Subcutaneous abdominal adipose tissue (tissue), 5 donors: Measurements from ENCODE around the gene ZER1.
A peak's percentile ranks its signal among the peaks of the same experiment; 100 is the strongest.
"Not testable (repeated sequence)": the region's sequence is repeated elsewhere in the genome, so short reads cannot be mapped to it uniquely, and the experiment has no call there.

Source experiments
- H3K27ac ChIP-seq: one replicate; pipeline ENCODE4 v1.7.0; 2013; ENCODE audit warnings: low read depth, mild to moderate bottlenecking, inconsistent platforms, low read length, moderate library complexity
- H3K27me3 ChIP-seq, 5 donors: one replicate each; pipeline ENCODE4 v1.7.0; 2013; ENCODE audit warnings: low read length in 5 of 5, inconsistent platforms in 1 of 5; ENCODE audit not compliant: control insufficient read depth in 5 of 5, insufficient read depth in 4 of 5
- H3K36me3 ChIP-seq, 5 donors: one replicate each; pipeline ENCODE4 v1.7.0; 2013; ENCODE audit warnings: low read length in 5 of 5; ENCODE audit not compliant: control insufficient read depth in 5 of 5, insufficient read depth in 5 of 5
- H3K4me1 ChIP-seq, 5 donors: one replicate each; pipeline ENCODE4 v1.7.0; 2013; ENCODE audit warnings: low read length in 5 of 5, mild to moderate bottlenecking in 3 of 5, moderate library complexity in 1 of 5; ENCODE audit not compliant: control insufficient read depth in 5 of 5, insufficient read depth in 5 of 5
- H3K4me3 ChIP-seq, 5 donors: one replicate each; pipeline ENCODE4 v1.7.0; 2013; ENCODE audit warnings: low read length in 5 of 5, low read depth in 1 of 5
- H3K9ac ChIP-seq, 5 donors: one replicate each; pipeline ENCODE4 v1.7.0; 2013; ENCODE audit warnings: low read length in 5 of 5, mild to moderate bottlenecking in 4 of 5, moderate library complexity in 3 of 5
- H3K9me3 ChIP-seq, 5 donors: one replicate each; pipeline ENCODE4 v1.7.0; 2013; ENCODE audit warnings: low read length in 5 of 5; ENCODE audit not compliant: control insufficient read depth in 5 of 5
- donor health status: healthy.
- donor health status: healthy.
- donor health status: healthy.
- donor health status: healthy.
- donor health status: healthy.

The ZER1 gene

DNA sequence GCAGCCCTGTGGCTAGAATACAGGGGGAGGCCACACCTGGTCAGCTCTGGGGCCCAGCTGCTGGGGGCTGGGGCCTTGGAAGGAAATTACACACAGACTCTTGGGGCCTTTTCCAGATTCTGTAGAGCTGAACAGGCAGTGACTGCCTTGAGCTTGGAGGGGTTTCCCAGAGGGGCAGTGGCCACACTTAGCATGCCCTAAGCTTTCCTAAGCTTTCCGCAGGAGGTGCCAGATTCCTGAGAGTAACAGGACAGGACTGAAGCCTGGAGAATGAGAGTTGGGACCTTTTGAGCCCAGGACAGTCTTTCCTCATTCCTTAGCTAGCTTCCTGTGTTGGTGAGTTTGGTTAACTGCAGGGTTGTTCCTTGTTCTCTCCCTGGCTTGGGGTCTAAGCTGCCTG lies 16.7 kb upstream of the ZER1 start:
- H3K4me1 ChIP-seq = peaks cover 5 to 19% (median 17%) of the 10 kb centered on the region in 5 donors
- no peaks in the 10 kb centered on the region for H3K9me3 ChIP-seq
- H3K9ac ChIP-seq = peak overlapping the region in 3 of 5 donors; percentile 79 to 94 (median 94)
- peak overlapping the region in 4 of 5 donors; percentile 92 to 100 (median 98) for H3K4me3 ChIP-seq
- H3K27ac ChIP-seq = peak overlapping the region; percentile 84
- peaks cover 3 to 37% (median 32%) of the 10 kb centered on the region in 5 donors for H3K36me3 ChIP-seq
- H3K27me3 ChIP-seq = no peaks in the 10 kb centered on the region

GRCh38 chr9:128787659-128788058 lies 15.9 kb upstream of the ZER1 start:
- Histone ChIP-seq H3K36me3 (peaks cover 3 to 29% (median 25%) of the 10 kb centered on the region in 5 donors), H3K27me3 (no peaks in the 10 kb centered on the region), H3K9ac (peak overlapping the region; percentile 35 to 94 (median 79)), H3K4me3 (peak overlapping the region; percentile 82 to 100 (median 98)), H3K27ac (peak overlapping the region; percentile 84), H3K9me3 (no peaks in the 10 kb centered on the region), H3K4me1 (peaks cover 5 to 19% (median 17%) of the 10 kb centered on the region in 5 donors)

GRCh38 chr9:128786681-128787601 lies 15.2 kb upstream of the ZER1 start, which contains the start of gene TBC1D13:
Gene TBC1D13, plus strand, starts transcription at chr9:128787253. Its CDS starts 101 bp downstream, at chr9:128787354.
- Histone ChIP-seq H3K4me1 (peaks cover 5 to 19% (median 17%) of the 10 kb centered on the region in 5 donors), H3K27ac (peak within 1 kb of the TSS; percentile 84), H3K9me3 (peaks cover 0 to under 1% (median 0%) of the 10 kb centered on the region in 5 donors), H3K9ac (peak within 1 kb of the TSS; percentile 59 to 94 (median 83)), H3K4me3 (peak within 1 kb of the TSS; percentile 88 to 100 (median 98)), H3K27me3 (no peaks in the 10 kb centered on the region), H3K36me3 (peaks cover 3 to 22% (median 17%) of the 10 kb centered on the region in 5 donors)

DNA sequence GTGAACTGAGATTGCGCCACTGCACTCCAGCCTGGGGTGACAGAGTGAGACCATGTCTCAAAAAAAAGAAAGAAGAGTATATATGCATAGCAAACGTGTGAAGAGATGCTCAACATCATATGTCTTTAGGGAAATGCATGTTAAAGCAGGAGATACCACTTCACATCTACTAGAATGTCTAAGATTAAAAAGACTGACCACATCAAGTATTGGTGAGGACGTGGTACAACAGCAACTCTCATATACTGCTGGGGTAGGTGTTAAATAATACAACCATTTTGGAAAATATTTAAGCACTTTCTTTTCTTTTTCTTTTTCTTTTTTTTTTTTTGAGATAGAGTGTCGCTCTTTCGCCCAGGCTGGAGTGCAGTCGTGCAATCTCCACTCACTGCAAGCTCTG lies 13.7 kb upstream of the ZER1 start:
- no peak overlapping the region for H3K27ac ChIP-seq
- peaks cover 1 to 6% (median 3%) of the 10 kb centered on the region in 5 donors for H3K36me3 ChIP-seq
- H3K9ac ChIP-seq = no peak overlapping the region
- H3K4me3 ChIP-seq = no peak overlapping the region
- H3K27me3 ChIP-seq = no peaks in the 10 kb centered on the region
- peaks cover 5 to 19% (median 17%) of the 10 kb centered on the region in 5 donors for H3K4me1 ChIP-seq
- H3K9me3 ChIP-seq = peaks cover 0 to 6% (median 0%) of the 10 kb centered on the region in 5 donors

- Histone ChIP-seq H3K4me1 (peaks cover 0 to 8% (median 7%) of the 10 kb centered on the region in 5 donors), H3K27me3 (no peaks in the 10 kb centered on the region), H3K27ac (no peak overlapping the region), H3K9ac (no peak overlapping the region), H3K36me3 (no peaks in the 10 kb centered on the region), H3K4me3 (no peak overlapping the region), H3K9me3 (peaks cover 0 to 6% (median 0%) of the 10 kb centered on the region in 5 donors)
Observed at GRCh38 chr9:128782669-128783068, 10.9 kb upstream of the ZER1 start.

- Histone ChIP-seq H3K4me1 (peaks cover 0 to 3% (median under 1%) of the 10 kb centered on the region in 5 donors), H3K36me3 (no peaks in the 10 kb centered on the region), H3K27me3 (no peaks in the 10 kb centered on the region), H3K9me3 (peaks cover 0 to 6% (median 0%) of the 10 kb centered on the region in 5 donors), H3K27ac (no peak overlapping the region), H3K4me3 (no peak overlapping the region), H3K9ac (no peak overlapping the region)
Observed at GRCh38 chr9:128781187-128782070, 9.7 kb upstream of the ZER1 start.

GRCh38 chr9:128780093-128780492 lies 8.4 kb upstream of the ZER1 start:
- not testable (repeated sequence) for H3K4me3 ChIP-seq, H3K36me3 ChIP-seq, H3K4me1 ChIP-seq, H3K9ac ChIP-seq, H3K9me3 ChIP-seq, H3K27me3 ChIP-seq, H3K27ac ChIP-seq

- no peaks in the 10 kb centered on the region for H3K27me3 ChIP-seq
- H3K4me1 ChIP-seq = peaks cover 4 to 24% (median 22%) of the 10 kb centered on the region in 5 donors
- H3K4me3 ChIP-seq = no peak overlapping the region
- no peak overlapping the region for H3K27ac ChIP-seq
- no peak overlapping the region for H3K9ac ChIP-seq
- peaks cover 0 to 4% (median 0%) of the 10 kb centered on the region in 5 donors for H3K9me3 ChIP-seq
- H3K36me3 ChIP-seq = no peaks in the 10 kb centered on the region
Observed at GRCh38 chr9:128774804-128775203, 3.1 kb upstream of the ZER1 start.

- H3K9me3 ChIP-seq = peaks cover 0 to 4% (median 0%) of the 10 kb centered on the region in 5 donors
Observed at GRCh38 chr9:128773049-128773448, 1.3 kb upstream of the ZER1 start.

More at GRCh38 chr9:128773049-128773448, 1.3 kb upstream of the ZER1 start:
- no peaks in the 10 kb centered on the region for H3K27me3 ChIP-seq
- H3K27ac ChIP-seq = no peak overlapping the region
- peaks cover 4 to 26% (median 23%) of the 10 kb centered on the region in 5 donors for H3K4me1 ChIP-seq
- peaks cover 0 to 3% (median 0%) of the 10 kb centered on the region in 5 donors for H3K36me3 ChIP-seq
- no peak overlapping the region for H3K4me3 ChIP-seq
- no peak overlapping the region for H3K9ac ChIP-seq
